Parathyroid adenoma (tissue), 2 donors: Measurements from ENCODE around the gene DOCK2.

Experiments
- H2AFZ ChIP-seq: fragments of 300-600 bp; sonication (generic); one replicate; pipeline ENCODE4 v1.7.0; 2017; ENCODE audit warnings: antibody characterized with exemption, mild to moderate bottlenecking
- H3K27ac ChIP-seq: fragments of 300-600 bp; sonication (generic); one replicate; pipeline ENCODE4 v1.7.0; 2017
- H3K27me3 ChIP-seq: fragments of 300-600 bp; sonication (generic); one replicate; pipeline ENCODE4 v1.7.0; 2017; ENCODE audit warnings: low read length; ENCODE audit not compliant: control insufficient read depth, insufficient read depth
- H3K36me3 ChIP-seq: fragments of 300-600 bp; sonication (generic); one replicate; pipeline ENCODE4 v1.7.0; 2017; ENCODE audit warnings: low read length; ENCODE audit not compliant: control insufficient read depth, insufficient read depth
- H3K4me1 ChIP-seq: fragments of 300-600 bp; sonication (generic); one replicate; pipeline ENCODE4 v1.7.0; 2017; ENCODE audit warnings: control low read depth
- H3K4me2 ChIP-seq: fragments of 300-600 bp; sonication (generic); one replicate; pipeline ENCODE4 v1.7.0; 2017; ENCODE audit warnings: low read length
- H3K4me3 ChIP-seq: fragments of 300-600 bp; sonication (generic); one replicate; pipeline ENCODE4 v1.7.0; 2017; ENCODE audit warnings: low read depth, low read length
- H3K79me2 ChIP-seq: fragments of 300-600 bp; sonication (generic); one replicate; pipeline ENCODE4 v1.7.0; 2017; ENCODE audit warnings: control low read depth
- H3K9ac ChIP-seq: fragments of 300-600 bp; sonication (generic); one replicate; pipeline ENCODE4 v1.7.0; 2017; ENCODE audit warnings: mild to moderate bottlenecking
- H3K9me3 ChIP-seq: fragments of 300-600 bp; sonication (generic); one replicate; pipeline ENCODE4 v1.7.0; 2017; ENCODE audit warnings: low read length; ENCODE audit not compliant: control insufficient read depth
- TF ChIP-seq, protein P1 (sequence below): fragments of 300-600 bp; sonication (generic); IDR thresholded peaks from one replicate; pipeline ENCODE4 v1.7.0; 2017; ENCODE audit warnings: antibody characterized with exemption, mild to moderate bottlenecking
- donor health status: primary hyperparathyroidism.

DOCK2 gene

GRCh38 chr5:169667896-169668674 lies 31.0 kb downstream of the DOCK2 start:
- Histone ChIP-seq H2AFZ (no peak overlapping the region), H3K79me2 (no peaks in the 10 kb centered on the region), H3K27me3 (no peaks in the 10 kb centered on the region), H3K4me2 (no peak overlapping the region), H3K36me3 (no peaks in the 10 kb centered on the region), H3K9ac (no peak overlapping the region), H3K9me3 (no peaks in the 10 kb centered on the region), H3K27ac (no peak overlapping the region), H3K4me3 (no peak overlapping the region), H3K4me1 (no peaks in the 10 kb centered on the region)
- TF ChIP-seq, protein P1, sequence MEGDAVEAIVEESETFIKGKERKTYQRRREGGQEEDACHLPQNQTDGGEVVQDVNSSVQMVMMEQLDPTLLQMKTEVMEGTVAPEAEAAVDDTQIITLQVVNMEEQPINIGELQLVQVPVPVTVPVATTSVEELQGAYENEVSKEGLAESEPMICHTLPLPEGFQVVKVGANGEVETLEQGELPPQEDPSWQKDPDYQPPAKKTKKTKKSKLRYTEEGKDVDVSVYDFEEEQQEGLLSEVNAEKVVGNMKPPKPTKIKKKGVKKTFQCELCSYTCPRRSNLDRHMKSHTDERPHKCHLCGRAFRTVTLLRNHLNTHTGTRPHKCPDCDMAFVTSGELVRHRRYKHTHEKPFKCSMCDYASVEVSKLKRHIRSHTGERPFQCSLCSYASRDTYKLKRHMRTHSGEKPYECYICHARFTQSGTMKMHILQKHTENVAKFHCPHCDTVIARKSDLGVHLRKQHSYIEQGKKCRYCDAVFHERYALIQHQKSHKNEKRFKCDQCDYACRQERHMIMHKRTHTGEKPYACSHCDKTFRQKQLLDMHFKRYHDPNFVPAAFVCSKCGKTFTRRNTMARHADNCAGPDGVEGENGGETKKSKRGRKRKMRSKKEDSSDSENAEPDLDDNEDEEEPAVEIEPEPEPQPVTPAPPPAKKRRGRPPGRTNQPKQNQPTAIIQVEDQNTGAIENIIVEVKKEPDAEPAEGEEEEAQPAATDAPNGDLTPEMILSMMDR: no peak

- Histone ChIP-seq H2AFZ (no peak overlapping the region), H3K4me2 (no peak overlapping the region), H3K27ac (no peak overlapping the region), H3K4me3 (no peak overlapping the region), H3K79me2 (no peaks in the 10 kb centered on the region), H3K36me3 (no peaks in the 10 kb centered on the region), H3K27me3 (no peaks in the 10 kb centered on the region), H3K4me1 (no peaks in the 10 kb centered on the region), H3K9me3 (no peaks in the 10 kb centered on the region), H3K9ac (no peak overlapping the region)
- TF ChIP-seq, protein P1: no peak
Observed at GRCh38 chr5:169668732-169669131, 31.7 kb downstream of the DOCK2 start.

- H3K79me2 ChIP-seq: no peaks in the 10 kb centered on the region
- no peak overlapping the region for H2AFZ ChIP-seq
- no peak overlapping the region for H3K4me2 ChIP-seq
- no peaks in the 10 kb centered on the region for H3K4me1 ChIP-seq
- H3K36me3 ChIP-seq: no peaks in the 10 kb centered on the region
- no peaks in the 10 kb centered on the region for H3K27me3 ChIP-seq
- H3K9me3 ChIP-seq: no peaks in the 10 kb centered on the region
- H3K27ac ChIP-seq: no peak overlapping the region
- no peak overlapping the region for H3K4me3 ChIP-seq
- no peak overlapping the region for H3K9ac ChIP-seq
- TF ChIP-seq, protein P1: no peak
Observed at GRCh38 chr5:169670769-169671525, 33.9 kb downstream of the DOCK2 start.

DNA sequence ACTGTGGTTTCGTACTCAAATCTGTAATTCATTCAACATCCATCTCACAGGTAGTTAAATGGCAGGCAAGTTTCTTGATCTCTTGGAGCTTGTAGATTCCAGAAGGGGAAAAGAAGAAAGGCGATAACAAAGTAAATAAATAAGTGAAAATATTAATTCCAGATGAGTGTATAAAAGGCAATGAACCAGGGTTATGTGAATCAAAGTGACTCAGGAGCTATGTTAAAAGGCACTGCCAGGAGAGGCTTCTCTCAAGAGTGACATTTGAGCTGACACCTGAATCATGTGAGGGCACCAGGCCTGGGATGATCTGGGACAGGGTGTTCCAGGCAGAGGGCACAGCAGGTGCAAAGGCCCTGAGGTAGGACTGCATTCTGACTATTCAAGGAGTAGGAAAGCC lies 45.0 kb downstream of the DOCK2 start:
- Histone ChIP-seq H3K36me3 (no peaks in the 10 kb centered on the region), H3K27ac (no peak overlapping the region), H3K9ac (no peak overlapping the region), H3K4me1 (no peaks in the 10 kb centered on the region), H3K4me2 (no peak overlapping the region), H2AFZ (no peak overlapping the region), H3K4me3 (no peak overlapping the region), H3K27me3 (no peaks in the 10 kb centered on the region), H3K9me3 (no peaks in the 10 kb centered on the region), H3K79me2 (no peaks in the 10 kb centered on the region)
- TF ChIP-seq, protein P1: no peak
